GM15510 (cell line): ENCODE results near the gene DCST2.

Experiments used
- POLR2A ChIP-seq: IDR thresholded peaks from 3 replicates; pipeline ENCODE4 v1.6.1; 2011; ENCODE audit warnings: borderline replicate concordance; ENCODE audit not compliant: insufficient read length; ENCODE audit errors: extremely low read depth

DCST2 gene

GRCh38 chr1:154993572-154994268 lies 39.9 kb downstream of the DCST2 start, which contains the start of gene LENEP:
Gene LENEP, plus strand, starts transcription at chr1:154993586. Its CDS starts 22 bp downstream, at chr1:154993608.
- no peak for TF ChIP-seq POLR2A

GRCh38 chr1:154992721-154993571 lies 40.6 kb downstream of the DCST2 start:
- TF ChIP-seq POLR2A = no peak

GRCh38 chr1:154990276-154990675 lies 43.3 kb downstream of the DCST2 start:
- no peak for TF ChIP-seq POLR2A

GRCh38 chr1:154989195-154989860 lies 44.3 kb downstream of the DCST2 start:
- no peak for TF ChIP-seq POLR2A

GRCh38 chr1:154988058-154988954 lies 45.3 kb downstream of the DCST2 start:
- TF ChIP-seq POLR2A = no peak

- no peak for TF ChIP-seq POLR2A
These were observed 46.3 kb downstream of the DCST2 start for GRCh38 chr1:154987326-154987725.

GRCh38 chr1:154983776-154984466 lies 49.7 kb downstream of the DCST2 start:
- TF ChIP-seq POLR2A = no peak

- peak; percentile 53 for TF ChIP-seq POLR2A
These were observed 50.5 kb downstream of the DCST2 start, which contains the start of gene FLAD1 for GRCh38 chr1:154982897-154983648. Gene FLAD1, plus strand, starts transcription at chr1:154983344. Its CDS starts 351 bp downstream, at chr1:154983695.

- TF ChIP-seq POLR2A = no peak
These were observed 51.2 kb downstream of the DCST2 start for GRCh38 chr1:154982341-154982740.

- TF ChIP-seq POLR2A = no peak
These were observed 55.2 kb downstream of the DCST2 start for GRCh38 chr1:154978360-154978759.

- no peak for TF ChIP-seq POLR2A
These were observed 58.0 kb downstream of the DCST2 start for GRCh38 chr1:154975409-154976059.

- TF ChIP-seq POLR2A = peak; percentile 61
These were observed 58.7 kb downstream of the DCST2 start for GRCh38 chr1:154974808-154975408.
